ENCODE results near the gene VWA8.
A peak's percentile ranks its signal among the peaks of the same experiment; 100 is the strongest.
"Not testable (repeated sequence)": the region's sequence is repeated elsewhere in the genome, so short reads cannot be mapped to it uniquely, and the experiment has no call there.

Gene VWA8

GRCh38 chr13:41851351-41851750, 109.6 kb downstream of the VWA8 start:
- no peak for DNase-seq (ENCODE audit: low read depth)

- DNase-seq (ENCODE audit: low read depth) = peak; percentile 68
Observed at GRCh38 chr13:41848435-41849255, 112.3 kb downstream of the VWA8 start.

GRCh38 chr13:41847216-41847615, 113.7 kb downstream of the VWA8 start:
- no peak for DNase-seq (ENCODE audit: low read depth)

GRCh38 chr13:41842036-41842620, 118.8 kb downstream of the VWA8 start:
- DNase-seq (ENCODE audit: low read depth) = no peak

DNA sequence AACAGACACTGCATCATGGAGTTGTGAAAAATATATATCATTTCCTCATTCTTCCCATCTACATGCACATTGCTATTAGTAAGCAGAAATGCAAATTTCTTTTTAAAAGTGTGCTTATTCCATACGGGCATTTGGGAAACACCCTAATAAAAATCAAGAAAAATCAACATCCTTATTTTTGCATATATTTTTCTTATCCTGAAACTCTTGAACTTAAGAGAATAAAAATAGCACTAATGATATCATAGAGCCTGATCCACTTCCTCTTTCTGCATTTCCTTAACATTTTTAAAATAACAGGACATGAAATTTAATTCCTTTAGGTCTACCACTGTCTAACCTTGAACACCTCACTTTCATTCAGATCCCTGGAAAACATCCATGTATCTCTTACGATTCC, 123.3 kb downstream of the VWA8 start:
- no peak for DNase-seq (ENCODE audit: low read depth)

DNA sequence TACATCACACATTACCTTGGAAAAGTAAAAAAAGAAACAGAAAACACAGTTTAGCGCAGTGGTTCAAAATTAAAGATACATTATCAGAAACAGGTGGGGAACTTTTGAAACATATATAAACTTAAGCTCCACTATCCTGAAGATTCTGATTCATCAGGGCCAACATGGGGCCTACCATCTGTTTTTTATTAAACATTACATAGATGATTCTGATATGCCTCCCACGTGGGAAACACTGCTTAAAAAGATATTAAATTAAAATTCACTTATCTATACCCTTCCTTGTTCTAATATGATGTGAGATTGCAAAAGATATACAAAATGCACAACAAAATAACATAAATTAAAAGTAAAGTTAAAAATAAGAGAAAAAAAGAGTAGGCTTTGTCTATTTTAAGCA, 125.0 kb downstream of the VWA8 start:
- peak; percentile 19 for DNase-seq (ENCODE audit: low read depth)

GRCh38 chr13:41834697-41835096, 126.2 kb downstream of the VWA8 start:
- not testable (repeated sequence) for DNase-seq (ENCODE audit: low read depth)

DNA sequence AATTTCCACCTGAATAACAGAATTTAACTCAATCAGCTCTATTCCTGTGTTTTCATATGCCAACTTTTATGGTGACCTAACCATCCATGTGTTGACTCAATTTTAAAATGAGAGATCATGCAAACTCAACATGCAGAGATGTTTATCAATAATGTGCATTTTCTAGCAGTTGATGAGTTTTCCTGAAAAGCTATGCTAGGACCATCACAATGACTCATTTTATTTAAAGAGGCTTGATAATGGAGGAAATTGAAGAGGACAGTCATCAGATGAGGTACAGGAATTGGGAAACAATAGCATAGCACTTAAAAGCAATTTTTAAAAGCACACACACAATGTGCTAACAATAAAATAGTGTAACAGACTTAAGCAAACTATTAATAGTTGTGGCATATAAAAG, 127.1 kb downstream of the VWA8 start:
- no peak for DNase-seq (ENCODE audit: low read depth)

- no peak for DNase-seq (ENCODE audit: low read depth)
Observed at GRCh38 chr13:41833201-41833600, 127.7 kb downstream of the VWA8 start.

GRCh38 chr13:41827507-41828213, 133.2 kb downstream of the VWA8 start:
- DNase-seq (ENCODE audit: low read depth) = peak; percentile 91

GRCh38 chr13:41825691-41826090, 135.2 kb downstream of the VWA8 start:
- no peak for DNase-seq (ENCODE audit: low read depth)

DNA sequence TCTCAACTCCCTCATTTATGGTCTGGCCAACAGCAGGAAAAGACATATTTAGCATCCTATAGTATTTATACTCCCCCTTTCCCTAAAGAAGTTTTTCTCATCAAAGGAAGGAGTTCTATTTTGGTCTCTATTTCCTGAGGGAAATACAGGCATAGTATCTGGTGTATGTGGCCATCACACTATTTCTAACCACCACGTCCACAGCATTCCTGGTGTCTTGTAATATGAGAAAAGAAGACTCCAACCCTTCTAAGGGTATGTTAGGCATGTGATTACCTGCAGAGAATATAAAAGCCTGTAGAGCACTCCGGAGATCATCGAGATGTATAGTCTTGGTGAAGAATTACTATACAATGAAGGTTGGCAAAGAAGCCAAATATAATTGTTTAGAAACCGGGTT, 137.4 kb downstream of the VWA8 start:
- DNase-seq (ENCODE audit: low read depth) = no peak

DNA sequence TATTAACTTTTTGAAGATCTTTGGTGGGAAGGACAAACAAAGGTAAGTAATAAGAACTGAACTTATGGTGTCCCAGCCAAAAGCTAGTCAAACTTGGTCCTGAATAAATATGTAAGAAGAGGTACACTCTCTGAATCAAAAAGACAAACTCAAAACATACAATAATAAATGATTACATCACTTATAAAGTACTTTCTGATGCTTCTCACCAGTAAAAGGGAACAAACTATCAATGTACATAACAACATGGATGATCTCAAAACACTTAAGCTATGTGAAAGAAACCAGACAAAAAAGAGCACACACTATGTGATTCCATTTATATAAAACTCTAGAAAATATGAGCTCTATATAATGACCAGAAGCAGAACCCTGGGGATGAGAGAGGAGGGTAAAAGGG, 138.3 kb downstream of the VWA8 start:
- no peak for DNase-seq (ENCODE audit: low read depth)

- DNase-seq (ENCODE audit: low read depth) = no peak
Observed at GRCh38 chr13:41821238-41821594, 139.7 kb downstream of the VWA8 start.

- no peak for DNase-seq (ENCODE audit: low read depth)
Observed at GRCh38 chr13:41820581-41821237, 140.2 kb downstream of the VWA8 start.

DNA sequence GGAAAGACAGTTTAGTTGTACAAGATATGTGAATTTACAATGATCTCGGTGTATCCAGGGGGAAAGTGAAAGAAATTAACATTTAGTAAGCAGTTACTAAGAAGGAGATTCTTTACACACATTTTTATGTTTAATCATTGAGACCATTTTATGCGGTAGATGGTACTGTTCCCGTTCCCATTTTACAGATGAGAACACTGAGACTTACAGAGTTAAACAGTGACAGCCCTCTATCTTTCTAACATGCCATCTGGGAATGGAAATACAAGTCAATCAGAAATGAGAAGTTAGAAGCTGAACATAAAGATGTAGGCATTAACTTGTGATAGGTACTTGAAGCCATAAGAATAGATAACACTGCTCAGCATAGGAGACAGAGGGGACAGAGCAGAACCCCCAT, 144.9 kb downstream of the VWA8 start:
- no peak for DNase-seq (ENCODE audit: low read depth)

DNA sequence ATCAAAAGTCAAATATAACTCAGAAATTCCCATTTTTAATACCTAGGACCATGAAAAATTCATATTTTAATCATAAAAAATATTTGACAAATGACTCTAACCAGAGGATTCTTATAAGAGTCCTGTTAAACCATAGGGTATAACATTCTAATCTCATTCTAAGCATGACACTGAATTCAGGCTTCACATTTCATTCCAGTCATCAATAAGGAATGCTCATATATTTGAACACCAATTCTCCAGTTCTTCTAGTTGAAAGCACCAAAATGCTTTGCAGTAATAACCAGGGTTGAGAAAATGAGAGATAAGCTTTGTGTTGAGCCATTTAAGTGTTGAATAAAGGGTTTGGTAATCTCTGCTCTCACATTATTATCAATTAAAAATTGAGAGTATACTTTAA, 147.5 kb downstream of the VWA8 start:
- no peak for DNase-seq (ENCODE audit: low read depth)

- no peak for DNase-seq (ENCODE audit: low read depth)
Observed at GRCh38 chr13:41812851-41813250, 148.1 kb downstream of the VWA8 start.

GRCh38 chr13:41812237-41812636, 148.7 kb downstream of the VWA8 start:
- no peak for DNase-seq (ENCODE audit: low read depth)

DNA sequence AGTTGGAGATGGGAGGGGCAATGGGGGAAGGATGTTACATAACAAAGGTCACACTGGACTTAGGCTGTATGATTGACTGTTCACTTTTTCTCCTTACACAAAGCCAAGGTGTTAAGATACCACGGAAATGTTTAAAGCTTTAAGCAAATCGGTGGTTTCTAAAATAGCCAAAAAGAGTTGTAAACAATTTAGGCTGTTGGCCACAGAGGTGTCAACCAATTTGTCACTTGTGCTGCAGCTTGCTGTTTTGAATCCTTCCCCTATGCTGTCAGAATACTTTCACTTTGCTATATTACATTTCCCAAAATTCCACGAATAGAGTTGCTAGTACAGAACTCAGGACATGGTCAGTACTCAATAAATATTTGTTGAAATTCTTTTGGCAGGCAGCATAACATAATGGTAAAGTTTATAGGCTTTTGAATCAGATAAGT, 149.3 kb downstream of the VWA8 start:
- no peak for DNase-seq (ENCODE audit: low read depth)

DNA sequence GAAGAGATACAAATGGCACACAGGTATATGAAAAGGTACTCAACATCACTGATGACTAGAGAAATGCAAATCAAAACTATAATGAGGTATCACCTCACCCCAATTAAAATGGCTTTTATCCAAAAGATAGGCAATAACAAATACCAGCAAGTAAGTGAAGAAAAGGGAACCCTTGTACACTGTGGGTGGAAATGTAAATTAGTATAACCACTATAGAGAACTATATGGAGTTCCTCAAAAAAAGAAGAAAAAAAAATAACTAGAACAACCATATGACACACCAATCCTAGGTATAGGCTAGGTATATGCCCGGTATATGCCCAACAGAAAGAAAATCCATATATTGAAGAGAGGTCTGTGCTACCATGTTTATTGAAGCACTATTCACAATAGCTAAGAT, 150.9 kb downstream of the VWA8 start:
- no peak for DNase-seq (ENCODE audit: low read depth)

DNA sequence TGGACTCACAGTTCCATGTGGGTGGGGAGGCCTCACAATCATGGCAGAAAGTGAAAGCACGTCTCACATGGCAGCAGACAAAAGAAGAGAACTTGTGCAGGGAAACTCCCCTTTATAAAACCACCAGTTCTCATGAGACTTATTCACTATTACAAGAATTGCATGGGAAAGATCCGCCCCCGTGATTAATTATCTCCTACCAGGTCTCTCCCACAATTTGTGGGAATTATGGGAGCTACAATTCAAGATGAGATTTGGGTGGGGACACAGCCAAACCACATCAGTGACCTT, 157.5 kb downstream of the VWA8 start:
- not testable (repeated sequence) for DNase-seq (ENCODE audit: low read depth)

Measured in stromal cell of bone marrow (primary cell).